Activated T-cell treated with anti-CD3 and anti-CD28 coated beads, Interleukin-2, amount 50 U/mL, for 4 hours (primary cell): ENCODE measurements around the gene MEIS2. TPM values are rescaled to one million over a fixed set of nuclear protein-coding genes. Genes with fewer than 3 reads are reported as not detected.

ENCODE experiments used
- ATAC-seq, 2 donors: fragments of 200-7000 bp; cut with Tn5 transposase; one replicate each; pipeline ENCODE4 v1.10.0; 2021
- DNase-seq: peaks from one replicate; pipeline ENCODE4 v3.0.0-alpha.2; 2020
- H3K27me3 Mint-ChIP-seq: one replicate; pipeline ENCODE4 v1.8.0; 2021; ENCODE audit warnings: low read depth, mixed read lengths
- H3K36me3 Mint-ChIP-seq: one replicate; pipeline ENCODE4 v1.8.0; 2022; ENCODE audit warnings: mixed read lengths; ENCODE audit not compliant: insufficient read depth
- H3K4me1 Mint-ChIP-seq: one replicate; pipeline ENCODE4 v1.8.0; 2021; ENCODE audit warnings: low read depth, mixed read lengths
- H3K4me3 Mint-ChIP-seq: one replicate; pipeline ENCODE4 v1.8.0; 2021; ENCODE audit warnings: mild to moderate bottlenecking, moderate library complexity, mixed read lengths
- H3K9me3 Mint-ChIP-seq: one replicate; pipeline ENCODE4 v1.8.0; 2021; ENCODE audit warnings: mixed read lengths
- total RNA-seq, 3 donors: library from RNA; stranded (reverse); gene quantifications; one replicate each; pipeline ENCODE4 v1.2.1, GENCODE V29; 2021

MEIS2 gene
- total RNA-seq, 3 donors from 2014 or later: 0.20 TPM; not detected in 2

- no peaks in the 10 kb centered on the region for H3K4me1 Mint-ChIP-seq
- no peaks in the 10 kb centered on the region for H3K36me3 Mint-ChIP-seq
- ATAC-seq (no peak), DNase-seq (no peak)
- H3K27me3 Mint-ChIP-seq: no peaks in the 10 kb centered on the region
- H3K9me3 Mint-ChIP-seq: no peaks in the 10 kb centered on the region
- H3K4me3 Mint-ChIP-seq: no peak overlapping the region
Observed at GRCh38 chr15:36960179-36960946, 140.0 kb downstream of the MEIS2 start.

GRCh38 chr15:36959746-36960145, 140.6 kb downstream of the MEIS2 start:
- H3K4me1 Mint-ChIP-seq: no peaks in the 10 kb centered on the region
- no peaks in the 10 kb centered on the region for H3K9me3 Mint-ChIP-seq
- no peak overlapping the region for H3K4me3 Mint-ChIP-seq
- ATAC-seq (no peak), DNase-seq (no peak)
- no peaks in the 10 kb centered on the region for H3K36me3 Mint-ChIP-seq
- H3K27me3 Mint-ChIP-seq: no peaks in the 10 kb centered on the region

DNA sequence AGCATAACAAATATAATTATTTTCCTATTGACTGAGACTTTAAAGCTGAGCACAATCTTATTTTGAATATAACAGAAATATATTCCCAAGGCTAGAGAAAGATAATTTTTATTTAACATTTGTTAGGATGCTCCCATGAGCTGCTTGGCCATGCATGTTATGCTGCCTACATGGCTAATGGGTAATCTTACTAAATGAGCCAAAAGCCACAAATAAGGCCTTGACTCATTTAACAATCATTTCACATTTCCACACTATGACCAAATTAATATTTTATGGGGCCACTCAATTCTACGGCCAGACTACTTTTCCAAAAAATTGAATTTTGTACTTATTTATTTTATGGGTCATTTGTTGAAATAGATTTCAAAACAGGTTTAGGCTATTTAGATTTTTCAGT, 141.7 kb downstream of the MEIS2 start:
- ATAC-seq (no peak), DNase-seq (no peak)
- no peak overlapping the region for H3K4me3 Mint-ChIP-seq

GRCh38 chr15:36954486-36954885, 145.9 kb downstream of the MEIS2 start:
- no peaks in the 10 kb centered on the region for H3K9me3 Mint-ChIP-seq
- no peaks in the 10 kb centered on the region for H3K36me3 Mint-ChIP-seq
- ATAC-seq: no peak
- no peak overlapping the region for H3K4me3 Mint-ChIP-seq
- DNase-seq: no peak
- no peaks in the 10 kb centered on the region for H3K4me1 Mint-ChIP-seq
- H3K27me3 Mint-ChIP-seq: no peaks in the 10 kb centered on the region

More for the DNA sequence above, 141.7 kb downstream of the MEIS2 start:
- Mint-ChIP-seq H3K9me3 (no peaks in the 10 kb centered on the region), H3K36me3 (no peaks in the 10 kb centered on the region), H3K27me3 (no peaks in the 10 kb centered on the region), H3K4me1 (no peaks in the 10 kb centered on the region)

GRCh38 chr15:36953346-36953745, 147.0 kb downstream of the MEIS2 start:
- Mint-ChIP-seq H3K4me1 (no peaks in the 10 kb centered on the region), H3K9me3 (no peaks in the 10 kb centered on the region), H3K4me3 (no peak overlapping the region), H3K36me3 (no peaks in the 10 kb centered on the region), H3K27me3 (no peaks in the 10 kb centered on the region)
- DNase-seq (no peak), ATAC-seq (no peak)

DNA sequence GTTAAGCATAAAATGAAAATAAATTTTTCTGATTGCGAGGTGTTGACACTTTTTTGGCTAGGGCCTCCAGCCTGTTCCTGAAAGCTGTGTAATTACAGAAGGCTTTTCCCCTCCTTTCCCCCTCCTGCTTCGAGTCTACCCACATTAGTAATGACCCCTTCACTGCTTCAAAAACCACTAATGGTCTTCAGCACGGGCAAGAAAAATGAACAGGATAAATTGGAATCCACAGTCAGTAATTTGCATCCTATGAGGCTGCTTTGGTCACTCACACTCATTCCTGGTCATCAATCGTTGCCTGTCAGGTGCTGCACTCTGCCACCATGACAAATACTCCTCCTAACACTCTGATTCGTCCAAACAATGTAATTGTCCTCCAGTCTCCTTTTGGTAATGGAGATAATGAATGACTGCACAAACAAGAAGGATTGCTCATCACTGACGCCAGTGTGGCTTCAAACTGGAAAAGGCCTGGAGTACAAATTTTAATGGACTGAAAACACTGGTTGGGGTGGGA, 148.6 kb downstream of the MEIS2 start:
- Mint-ChIP-seq H3K9me3 (no peaks in the 10 kb centered on the region), H3K4me3 (no peak overlapping the region), H3K27me3 (no peaks in the 10 kb centered on the region), H3K36me3 (no peaks in the 10 kb centered on the region), H3K4me1 (no peaks in the 10 kb centered on the region)
- DNase-seq (no peak), ATAC-seq (no peak)

- DNase-seq (no peak), ATAC-seq (no peak)
- no peaks in the 10 kb centered on the region for H3K27me3 Mint-ChIP-seq
- no peak overlapping the region for H3K4me3 Mint-ChIP-seq
- no peaks in the 10 kb centered on the region for H3K9me3 Mint-ChIP-seq
- no peaks in the 10 kb centered on the region for H3K4me1 Mint-ChIP-seq
- no peaks in the 10 kb centered on the region for H3K36me3 Mint-ChIP-seq
Observed at GRCh38 chr15:36950371-36950770, 150.0 kb downstream of the MEIS2 start.

DNA sequence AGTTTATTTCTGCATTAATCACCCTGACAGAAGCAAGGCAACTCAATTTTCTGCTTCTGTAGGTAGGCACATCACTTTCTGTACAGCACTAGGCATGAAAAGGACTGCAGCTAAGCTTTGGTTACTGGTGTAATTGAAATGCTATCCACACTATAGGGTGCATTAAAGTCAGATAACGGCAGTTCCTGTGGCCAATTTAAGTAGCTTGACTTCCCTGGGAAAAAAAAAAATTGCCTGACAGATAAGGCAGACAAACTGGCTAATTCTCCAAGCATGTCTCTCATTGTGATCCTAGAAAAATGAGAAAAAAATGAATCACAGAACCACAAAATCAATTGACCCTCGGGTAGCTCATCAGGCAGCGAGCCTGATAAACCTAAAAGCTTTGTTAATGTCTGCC, 151.4 kb downstream of the MEIS2 start:
- no peaks in the 10 kb centered on the region for H3K4me1 Mint-ChIP-seq
- DNase-seq (no peak), ATAC-seq (no peak)
- H3K9me3 Mint-ChIP-seq: no peaks in the 10 kb centered on the region
- no peaks in the 10 kb centered on the region for H3K36me3 Mint-ChIP-seq
- H3K27me3 Mint-ChIP-seq: no peaks in the 10 kb centered on the region
- no peak overlapping the region for H3K4me3 Mint-ChIP-seq

GRCh38 chr15:36947035-36947719, 153.2 kb downstream of the MEIS2 start:
- no peaks in the 10 kb centered on the region for H3K4me1 Mint-ChIP-seq
- no peak for DNase-seq
- H3K9me3 Mint-ChIP-seq: no peaks in the 10 kb centered on the region
- no peaks in the 10 kb centered on the region for H3K36me3 Mint-ChIP-seq
- no peak for ATAC-seq
- H3K27me3 Mint-ChIP-seq: no peaks in the 10 kb centered on the region
- no peak overlapping the region for H3K4me3 Mint-ChIP-seq

DNA sequence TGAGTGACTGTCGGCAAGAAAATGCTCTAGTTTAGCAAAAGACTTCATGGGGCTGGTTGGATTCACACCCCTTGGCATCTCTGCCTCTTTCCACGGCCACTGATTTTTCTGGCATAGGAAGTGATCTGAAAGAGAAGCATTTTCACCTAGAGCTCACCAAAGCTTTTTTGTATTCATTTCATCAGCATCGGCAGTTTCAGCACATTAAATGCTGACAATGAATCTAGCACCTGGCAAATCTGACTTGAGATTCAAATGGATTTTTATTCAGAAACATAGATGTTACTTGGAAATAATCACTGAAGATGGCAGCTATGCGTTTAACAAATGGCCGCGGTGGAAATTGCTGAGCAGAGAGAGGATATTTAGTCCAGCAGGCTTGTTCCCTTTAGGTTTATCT, 155.9 kb downstream of the MEIS2 start:
- H3K4me3 Mint-ChIP-seq: no peak overlapping the region
- no peaks in the 10 kb centered on the region for H3K9me3 Mint-ChIP-seq
- no peaks in the 10 kb centered on the region for H3K27me3 Mint-ChIP-seq
- H3K36me3 Mint-ChIP-seq: no peaks in the 10 kb centered on the region
- DNase-seq: no peak
- H3K4me1 Mint-ChIP-seq: no peaks in the 10 kb centered on the region
- no peak for ATAC-seq

DNA sequence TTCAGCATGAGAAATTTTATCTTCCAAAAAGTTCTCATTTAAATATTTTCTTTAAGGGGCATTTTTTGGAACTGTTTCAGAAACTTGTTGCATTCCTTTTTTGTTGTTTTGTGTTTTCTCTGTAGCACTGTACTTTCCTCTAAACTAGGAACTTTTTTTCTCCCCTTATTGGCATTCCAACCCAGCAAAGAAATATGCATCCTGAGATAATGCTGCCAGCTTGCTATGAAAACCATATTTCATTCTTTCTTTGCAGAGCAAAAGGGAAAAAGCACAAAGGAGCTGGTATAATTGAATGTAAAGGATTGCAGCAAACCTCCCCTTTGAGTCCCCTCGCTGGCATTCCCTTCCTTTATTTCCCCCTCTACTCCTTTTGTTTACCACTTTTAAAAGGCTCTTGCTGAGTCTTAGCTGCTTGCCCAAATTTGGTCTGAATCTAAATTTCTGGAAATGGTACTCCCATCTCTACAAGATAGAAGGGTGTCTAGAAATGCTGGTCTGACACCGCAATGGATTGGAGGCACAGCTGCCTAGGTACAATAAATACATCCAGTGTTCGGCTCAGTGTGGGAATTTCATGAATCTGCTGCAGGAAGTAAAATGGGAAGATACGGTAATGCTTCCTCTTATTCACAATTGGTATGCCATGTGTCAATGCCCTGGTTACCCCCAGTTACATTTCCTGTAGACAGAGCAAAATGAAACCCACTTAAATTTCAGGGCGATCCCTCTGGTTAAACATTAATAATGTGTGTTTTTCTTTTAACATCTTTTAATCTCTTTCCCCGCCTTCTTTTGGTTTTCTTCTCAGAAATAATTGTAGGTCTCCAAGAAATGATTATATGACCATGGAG, 156.6 kb downstream of the MEIS2 start:
- H3K4me3 Mint-ChIP-seq: no peak overlapping the region
- no peak for ATAC-seq
- H3K4me1 Mint-ChIP-seq: no peaks in the 10 kb centered on the region
- H3K36me3 Mint-ChIP-seq: no peaks in the 10 kb centered on the region
- no peaks in the 10 kb centered on the region for H3K9me3 Mint-ChIP-seq
- DNase-seq: no peak
- H3K27me3 Mint-ChIP-seq: no peaks in the 10 kb centered on the region

- Mint-ChIP-seq H3K9me3 (no peaks in the 10 kb centered on the region), H3K36me3 (no peaks in the 10 kb centered on the region), H3K4me1 (no peaks in the 10 kb centered on the region), H3K4me3 (no peak overlapping the region), H3K27me3 (no peaks in the 10 kb centered on the region)
- ATAC-seq: no peak
- no peak for DNase-seq
Observed at GRCh38 chr15:36942248-36942827, 158.0 kb downstream of the MEIS2 start.

DNA sequence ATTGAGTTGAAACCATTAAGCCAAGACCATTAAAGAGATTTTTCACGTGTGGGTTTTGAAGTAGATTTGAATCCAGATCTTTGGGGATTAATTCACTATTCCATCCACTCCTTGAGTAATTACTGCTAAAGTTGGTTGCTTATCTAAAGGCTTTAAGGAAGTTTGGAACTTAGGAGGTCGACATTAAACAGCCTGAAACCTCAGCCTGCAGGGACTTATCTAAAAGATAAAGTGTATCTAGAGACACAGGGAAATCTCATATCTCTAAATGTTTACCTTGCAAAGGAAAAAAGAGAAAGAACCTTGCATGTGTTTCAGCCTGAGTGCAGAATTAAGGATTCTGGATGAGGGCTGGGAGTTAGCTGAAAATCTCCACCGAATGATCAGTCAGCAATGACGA, 158.6 kb downstream of the MEIS2 start:
- Mint-ChIP-seq H3K4me3 (no peak overlapping the region), H3K27me3 (no peaks in the 10 kb centered on the region), H3K36me3 (no peaks in the 10 kb centered on the region), H3K9me3 (no peaks in the 10 kb centered on the region), H3K4me1 (no peaks in the 10 kb centered on the region)
- DNase-seq (no peak), ATAC-seq (no peak)

DNA sequence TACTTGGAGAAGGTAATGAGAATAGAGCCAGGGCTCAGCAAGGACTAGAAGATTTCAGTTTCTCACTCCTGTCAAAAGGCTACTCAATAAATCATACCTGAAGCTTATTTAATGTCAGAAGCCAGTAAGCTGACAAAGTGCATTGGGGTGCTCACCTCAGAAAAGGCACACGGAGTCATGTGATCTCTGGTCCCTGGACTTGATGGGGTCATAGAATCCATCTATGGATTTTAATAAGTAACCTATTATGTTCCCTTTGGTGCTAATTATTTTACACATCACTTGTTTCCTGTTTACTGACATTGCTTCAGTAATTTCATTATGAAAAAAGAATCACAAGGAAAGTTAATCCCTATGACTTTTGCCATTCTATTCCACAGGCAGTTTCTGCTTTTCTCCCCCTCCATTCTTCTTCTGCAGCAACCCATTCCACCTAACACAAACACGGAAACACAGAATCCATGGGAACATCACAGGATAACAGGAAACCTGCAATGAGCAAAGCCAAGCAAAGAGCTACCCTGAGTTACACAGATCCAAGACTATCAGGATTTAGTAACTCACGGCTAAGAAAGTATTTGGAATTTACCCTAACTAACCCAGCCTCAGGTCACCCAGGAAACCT, 159.6 kb downstream of the MEIS2 start:
- Mint-ChIP-seq H3K9me3 (no peaks in the 10 kb centered on the region), H3K4me1 (no peaks in the 10 kb centered on the region), H3K27me3 (no peaks in the 10 kb centered on the region), H3K36me3 (no peaks in the 10 kb centered on the region), H3K4me3 (no peak overlapping the region)
- ATAC-seq (no peak), DNase-seq (no peak)
